HG02610 (cell line): ENCODE results near the gene IKBIP.
"Not testable (repeated sequence)": the region's sequence is repeated elsewhere in the genome, so short reads cannot be mapped to it uniquely, and the experiment has no call there.

ENCODE experiments used
- ATAC-seq: cut with Tn5 transposase; IDR thresholded peaks from one replicate; pipeline ENCODE4 v1.9.1; 2021; ENCODE audit warnings: mild to moderate bottlenecking, moderate library complexity; ENCODE audit not compliant: unreplicated experiment

The IKBIP gene, protein sequence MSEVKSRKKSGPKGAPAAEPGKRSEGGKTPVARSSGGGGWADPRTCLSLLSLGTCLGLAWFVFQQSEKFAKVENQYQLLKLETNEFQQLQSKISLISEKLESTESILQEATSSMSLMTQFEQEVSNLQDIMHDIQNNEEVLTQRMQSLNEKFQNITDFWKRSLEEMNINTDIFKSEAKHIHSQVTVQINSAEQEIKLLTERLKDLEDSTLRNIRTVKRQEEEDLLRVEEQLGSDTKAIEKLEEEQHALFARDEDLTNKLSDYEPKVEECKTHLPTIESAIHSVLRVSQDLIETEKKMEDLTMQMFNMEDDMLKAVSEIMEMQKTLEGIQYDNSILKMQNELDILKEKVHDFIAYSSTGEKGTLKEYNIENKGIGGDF

DNA sequence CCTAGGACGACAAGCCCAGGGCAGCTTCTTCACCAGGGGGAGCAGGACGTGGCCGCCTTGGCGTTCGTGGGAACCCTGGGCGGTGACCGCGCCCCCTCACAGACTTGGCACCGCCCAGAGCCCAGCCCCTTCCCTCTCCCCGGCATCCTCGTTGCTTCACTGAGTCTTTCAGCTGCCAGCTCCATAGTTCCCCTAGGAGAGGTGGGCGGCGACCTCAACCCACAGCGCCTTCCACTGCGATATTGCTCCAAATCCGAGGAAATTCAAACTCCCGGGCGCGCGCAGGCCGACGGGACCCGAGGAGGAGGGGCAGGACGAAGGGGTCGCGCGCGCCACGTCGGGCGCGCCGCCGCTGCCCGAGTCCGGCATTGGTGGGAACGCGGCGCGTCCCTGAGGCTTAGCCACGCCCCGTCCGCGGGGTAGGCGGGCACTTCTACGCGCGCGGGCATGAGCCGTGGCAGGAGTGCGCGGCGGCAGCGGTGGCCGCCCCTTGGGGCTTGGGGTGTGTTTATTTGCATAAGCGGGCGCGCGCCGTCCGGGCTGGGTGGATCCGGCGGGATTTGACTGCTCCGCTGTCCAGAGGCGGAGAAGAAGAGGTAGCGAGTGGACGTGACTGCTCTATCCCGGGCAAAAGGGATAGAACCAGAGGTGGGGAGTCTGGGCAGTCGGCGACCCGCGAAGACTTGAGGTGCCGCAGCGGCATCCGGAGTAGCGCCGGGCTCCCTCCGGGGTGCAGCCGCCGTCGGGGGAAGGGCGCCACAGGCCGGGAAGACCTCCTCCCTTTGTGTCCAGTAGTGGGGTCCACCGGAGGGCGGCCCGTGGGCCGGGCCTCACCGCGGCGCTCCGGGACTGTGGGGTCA, at the start of gene IKBIP, which contains the start of gene APAF1:
Gene IKBIP, minus strand, starts transcription at position 77 of the 860 bp plus-strand sequence. CDS start 87 bp downstream, outside the sequence.
Gene APAF1, plus strand, starts transcription at position 579 of the 860 bp plus-strand sequence. CDS start 3,070 bp downstream, outside the sequence.
- ATAC-seq, result peak; percentile 88

DNA sequence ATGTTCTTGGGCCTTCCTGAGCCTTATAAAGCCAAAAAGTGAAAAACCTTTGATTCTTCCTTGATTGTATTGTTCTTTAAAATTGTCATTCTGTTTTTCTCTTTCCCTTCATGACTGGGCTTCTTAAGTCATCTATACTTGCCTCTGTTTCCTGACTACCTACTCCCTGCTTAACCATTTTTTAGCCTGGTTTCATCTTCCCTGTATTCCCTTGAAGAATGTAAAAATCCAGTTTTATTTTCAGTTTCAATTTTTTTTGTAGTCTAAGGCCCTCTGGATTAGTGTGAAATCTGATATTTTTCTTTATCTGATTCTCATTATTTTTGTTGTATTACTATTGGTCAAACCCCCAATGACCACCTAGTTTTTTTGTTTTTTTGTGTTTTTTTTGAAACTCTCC, 46.8 kb upstream of the IKBIP start:
- no peak for ATAC-seq

DNA sequence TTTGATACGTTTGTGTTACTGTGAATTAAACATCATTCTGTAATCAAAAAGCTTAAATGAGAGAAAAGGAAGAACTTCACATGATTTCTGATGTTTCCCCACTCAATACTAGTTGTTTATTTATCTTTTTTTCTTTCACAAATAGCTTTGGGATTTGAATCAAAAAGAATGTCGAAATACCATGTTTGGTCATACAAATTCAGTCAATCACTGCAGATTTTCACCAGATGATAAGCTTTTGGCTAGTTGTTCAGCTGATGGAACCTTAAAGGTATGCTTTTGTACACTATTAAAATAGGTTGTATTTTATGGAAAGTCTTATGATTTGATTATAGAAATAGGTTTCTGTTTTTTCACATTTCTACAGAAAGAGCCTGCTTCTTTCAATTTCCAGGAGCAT, 42.0 kb upstream of the IKBIP start:
- ATAC-seq, result no peak

DNA sequence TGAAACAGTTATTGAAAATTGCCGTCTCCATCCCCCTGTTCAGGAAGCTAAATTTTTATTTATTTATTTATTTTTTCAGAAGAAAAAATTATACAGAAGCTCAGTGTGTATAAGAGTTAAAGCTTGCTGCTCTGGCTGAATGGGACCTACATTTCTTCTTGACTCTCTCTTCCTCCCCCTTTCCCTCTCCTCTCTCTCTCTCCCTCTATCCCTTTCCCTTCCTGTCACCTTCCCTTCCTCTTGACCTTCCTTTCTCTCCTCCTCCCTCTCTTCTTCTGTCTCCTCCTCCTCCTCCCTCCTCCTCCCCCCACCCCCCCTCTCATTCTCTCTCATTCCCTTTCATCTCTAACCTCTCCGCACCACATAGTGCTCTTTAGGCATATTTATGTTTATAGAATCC, 39.6 kb upstream of the IKBIP start:
- ATAC-seq, result no peak

DNA sequence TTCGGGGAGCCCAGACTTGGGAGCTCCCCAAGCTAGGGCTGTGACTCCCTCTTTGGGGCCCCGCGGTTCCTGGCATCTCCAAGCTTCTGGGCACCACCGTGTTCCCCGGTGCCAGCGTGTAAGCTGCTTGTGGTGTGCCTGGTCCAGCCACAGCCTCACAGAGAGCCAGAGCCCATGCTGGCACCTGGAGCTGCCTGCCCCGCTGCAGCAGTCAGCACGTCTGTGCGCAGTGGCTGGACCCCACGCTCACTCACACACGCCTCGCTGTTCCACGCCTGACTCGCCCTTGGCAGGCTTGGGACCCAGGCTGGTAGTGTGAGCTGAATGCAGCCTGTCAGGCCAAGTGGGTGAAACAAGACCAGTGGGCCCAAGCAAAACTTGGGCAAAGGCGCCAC, 35.0 kb upstream of the IKBIP start:
- no peak for ATAC-seq

GRCh38 chr12:98678946-98679610, 34.5 kb upstream of the IKBIP start:
- no peak for ATAC-seq

- ATAC-seq, result no peak
These were observed 33.8 kb upstream of the IKBIP start for GRCh38 chr12:98678236-98678945.

- ATAC-seq, result no peak
These were observed 30.3 kb upstream of the IKBIP start for GRCh38 chr12:98674841-98675240.

GRCh38 chr12:98671459-98671858, 26.9 kb upstream of the IKBIP start:
- ATAC-seq, result no peak

GRCh38 chr12:98669751-98670150, 25.2 kb upstream of the IKBIP start:
- no peak for ATAC-seq

DNA sequence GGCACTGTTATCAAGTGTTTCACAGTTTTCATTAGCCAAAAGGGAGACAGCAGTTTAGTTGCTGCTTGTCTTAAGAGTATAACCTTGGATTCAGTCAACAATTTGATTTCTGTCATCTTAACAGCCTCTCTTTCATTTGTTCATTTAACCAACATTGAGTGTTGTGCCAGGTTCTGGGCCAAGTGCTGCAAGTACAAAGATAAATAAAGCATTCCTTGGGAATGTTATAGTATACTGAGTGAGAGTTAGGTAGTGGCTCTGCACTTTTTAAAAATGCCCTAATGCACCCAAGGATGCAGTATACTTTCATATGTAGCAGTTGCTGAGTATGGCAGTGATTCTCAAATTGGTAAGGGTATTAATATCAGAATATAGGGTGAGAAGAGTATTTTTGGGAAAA, 15.9 kb upstream of the IKBIP start:
- no peak for ATAC-seq

- peak; percentile 90 for ATAC-seq
These were observed 11.9 kb upstream of the IKBIP start for GRCh38 chr12:98656289-98657101.

DNA sequence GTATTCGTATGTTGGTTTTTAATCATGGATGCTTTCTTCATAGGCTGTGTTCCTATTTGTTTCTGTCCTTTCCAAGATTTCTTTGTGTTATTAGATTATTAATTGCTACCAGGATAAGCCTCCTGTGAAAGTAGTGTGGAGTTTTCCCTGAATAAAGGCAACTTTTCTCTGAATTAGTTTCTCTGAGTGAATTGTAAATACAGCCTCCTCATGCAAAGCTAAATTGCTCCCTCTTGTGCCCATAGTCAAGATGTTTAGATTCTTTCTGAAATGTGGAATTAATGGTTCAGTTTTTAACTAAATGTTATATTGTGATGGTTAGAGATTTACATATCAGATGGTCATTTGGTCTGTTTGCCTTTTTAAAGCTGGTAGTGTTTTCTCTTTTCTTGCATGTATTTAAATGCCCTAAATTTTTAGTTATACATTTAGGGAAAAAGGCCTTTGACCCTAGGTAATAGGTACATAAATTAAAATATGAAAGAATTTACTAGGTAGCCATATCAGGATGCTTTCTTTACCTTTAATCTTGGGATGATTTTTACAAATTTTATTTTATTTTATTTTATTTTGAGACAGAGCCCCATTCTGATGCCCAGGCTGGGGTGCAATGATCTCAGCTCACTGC, 9.4 kb upstream of the IKBIP start:
- no peak for ATAC-seq

DNA sequence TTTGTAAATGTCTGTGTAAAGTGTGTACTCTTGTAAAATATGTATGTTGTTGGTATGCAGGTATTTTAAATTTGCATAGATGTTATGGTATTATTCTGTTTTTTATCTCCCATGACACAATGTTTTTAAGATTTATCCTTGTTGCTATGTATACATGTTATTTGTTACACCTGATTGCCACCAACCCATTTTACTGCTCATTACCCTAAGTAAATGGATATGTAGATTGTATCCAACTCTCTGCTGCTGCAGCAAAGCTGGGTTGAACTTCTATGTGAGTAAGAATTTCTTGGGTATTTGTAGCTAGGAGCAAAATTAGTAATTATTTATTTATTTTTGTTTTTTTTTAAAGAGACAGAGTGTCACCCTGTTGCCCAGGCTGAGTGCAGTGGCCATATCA, 6.7 kb upstream of the IKBIP start:
- ATAC-seq, result no peak

- no peak for ATAC-seq
These were observed 1.9 kb upstream of the IKBIP start for GRCh38 chr12:98646294-98647090.

DNA sequence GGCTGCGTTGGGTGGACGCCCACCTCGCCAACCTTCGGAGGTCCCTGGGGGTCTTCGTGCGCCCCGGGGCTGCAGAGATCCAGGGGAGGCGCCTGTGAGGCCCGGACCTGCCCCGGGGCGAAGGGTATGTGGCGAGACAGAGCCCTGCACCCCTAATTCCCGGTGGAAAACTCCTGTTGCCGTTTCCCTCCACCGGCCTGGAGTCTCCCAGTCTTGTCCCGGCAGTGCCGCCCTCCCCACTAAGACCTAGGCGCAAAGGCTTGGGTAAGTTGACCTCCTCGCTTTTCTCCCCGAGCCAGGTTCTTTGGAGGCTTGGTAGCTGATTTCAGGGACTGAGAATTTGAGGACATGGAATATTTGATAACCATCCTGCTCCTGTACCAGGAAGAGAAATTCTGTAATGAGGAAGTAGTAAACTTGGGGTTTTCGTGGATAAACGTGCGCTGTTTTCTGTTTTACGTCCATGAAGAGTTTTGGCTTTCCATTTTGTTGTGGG, 1.0 kb upstream of the IKBIP start:
- ATAC-seq, result peak; percentile 1

DNA sequence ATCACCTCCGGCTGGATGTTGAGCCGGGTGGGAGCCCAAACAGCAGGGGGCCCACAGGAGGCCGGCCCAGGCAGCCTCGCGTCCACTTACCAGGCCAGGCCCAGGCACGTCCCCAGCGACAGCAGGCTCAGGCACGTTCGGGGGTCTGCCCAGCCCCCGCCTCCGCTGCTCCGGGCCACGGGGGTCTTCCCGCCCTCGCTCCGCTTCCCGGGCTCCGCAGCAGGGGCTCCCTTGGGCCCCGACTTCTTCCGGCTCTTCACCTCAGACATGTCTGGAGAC, 216 bp downstream of the IKBIP start:
- peak; percentile 19 for ATAC-seq

DNA sequence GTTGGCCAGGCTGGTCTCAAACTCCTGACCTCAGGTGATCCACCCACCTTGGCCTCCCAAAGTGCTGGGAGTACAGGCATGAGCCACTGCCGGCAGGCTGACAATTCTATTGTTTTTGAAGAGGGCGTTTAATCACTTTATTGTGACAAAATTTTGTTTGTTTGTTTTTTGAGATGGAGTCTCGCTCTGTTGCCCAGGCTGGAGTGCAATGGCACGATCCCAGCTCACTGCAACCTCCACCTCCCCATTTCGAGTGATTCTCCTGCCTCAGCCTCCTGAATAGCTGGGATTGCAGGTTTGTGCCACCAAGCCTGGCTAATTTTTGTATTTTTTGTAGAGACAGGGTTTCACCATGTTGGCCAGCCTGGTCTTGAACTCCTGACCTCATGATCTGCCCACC, 1.8 kb downstream of the IKBIP start:
- not testable (repeated sequence) for ATAC-seq

DNA sequence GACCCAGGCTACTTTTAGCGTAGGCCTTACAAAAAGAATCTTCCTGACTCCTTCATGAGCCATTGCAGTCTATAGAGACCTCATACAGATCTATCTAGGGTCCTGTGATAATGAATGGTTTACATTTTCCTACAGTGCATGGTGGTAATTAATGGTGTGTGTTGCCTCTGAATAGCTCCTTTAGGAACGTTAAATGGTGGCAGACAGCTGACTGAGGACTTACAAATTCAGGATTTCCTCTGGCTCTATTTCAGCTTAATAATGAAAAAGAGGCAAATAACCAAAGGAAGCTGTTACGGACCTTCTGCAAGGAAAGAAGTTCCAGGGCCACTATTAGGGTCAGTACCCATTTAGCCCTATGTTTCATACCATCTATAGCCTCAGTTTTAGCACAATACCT, 5.1 kb downstream of the IKBIP start:
- ATAC-seq, result no peak
